ENCODE data around the gene MAGEB3. TPM values are rescaled to one million over a fixed set of nuclear protein-coding genes. Genes with fewer than 3 reads are reported as not detected.

MAGEB3 gene
- total RNA-seq, 4 donors from 2014 or later = not detected

GRCh38 chrX:30248854-30249253 is 18.4 kb downstream of the MAGEB3 start:
- WGBS, 2 donors = 69 to 71% methylated on average over 2 to 4 of the region's 4 CpGs
- no peaks in the 10 kb centered on the region for H3K4me1 ChIP-seq
- H3K27me3 ChIP-seq = no peaks in the 10 kb centered on the region
- no peak for DNase-seq
- intact Hi-C loops (cut with DNase I) = no loop called here
- no peaks in the 10 kb centered on the region for H3K36me3 ChIP-seq
- no peak overlapping the region for H3K4me3 ChIP-seq
- no peak overlapping the region for H3K27ac ChIP-seq
- TF ChIP-seq CTCF (IDR thresholded peaks at IDR 0.05) (no peak), POLR2A (IDR thresholded peaks at IDR 0.05) (no peak)
- no peaks in the 10 kb centered on the region for H3K9me3 ChIP-seq

GRCh38 chrX:30253257-30253656 is 22.8 kb downstream of the MAGEB3 start:
- Histone ChIP-seq H3K4me3 (no peak overlapping the region), H3K36me3 (no peaks in the 10 kb centered on the region), H3K27me3 (no peaks in the 10 kb centered on the region), H3K27ac (no peak overlapping the region), H3K9me3 (no peaks in the 10 kb centered on the region), H3K4me1 (no peaks in the 10 kb centered on the region)
- intact Hi-C loops (cut with DNase I) = no loop called here
- WGBS, 2 donors = 80% methylated on average over 1 of the region's 1 CpG; no CpG with 5 or more reads in 1 of the 2 donors
- no peak for DNase-seq
- no peak for TF ChIP-seq POLR2A (IDR thresholded peaks at IDR 0.05)
- TF ChIP-seq CTCF (IDR thresholded peaks at IDR 0.05) = no peak

DNA sequence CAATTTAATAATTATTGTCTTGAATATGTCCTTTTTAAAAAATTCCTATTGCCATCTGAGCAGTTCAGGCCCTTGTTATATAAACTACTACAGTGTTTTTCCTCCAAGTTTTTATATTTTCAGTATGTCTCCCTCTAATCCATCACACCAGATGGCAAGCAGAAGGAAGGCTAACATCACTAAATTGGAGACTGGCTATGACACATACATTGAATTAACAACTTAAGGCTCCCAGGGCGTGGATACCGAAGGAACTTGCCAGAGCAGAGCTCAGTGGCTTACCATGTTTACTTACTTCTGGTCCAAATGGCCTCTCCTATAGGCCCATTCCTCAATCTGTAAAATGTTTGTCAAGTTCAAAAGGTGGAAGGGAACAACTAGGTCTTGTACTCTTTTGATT is 29.5 kb downstream of the MAGEB3 start:
- intact Hi-C loops (cut with DNase I) = no loop called here
- no peaks in the 10 kb centered on the region for H3K9me3 ChIP-seq
- 38 to 43% methylated on average over 2 of the region's 2 CpGs for WGBS, 2 donors
- no peak overlapping the region for H3K4me3 ChIP-seq
- no peaks in the 10 kb centered on the region for H3K4me1 ChIP-seq
- no peak for DNase-seq
- TF ChIP-seq POLR2A (IDR thresholded peaks at IDR 0.05) = no peak
- no peak for TF ChIP-seq CTCF (IDR thresholded peaks at IDR 0.05)
- H3K27ac ChIP-seq = no peak overlapping the region
- no peaks in the 10 kb centered on the region for H3K27me3 ChIP-seq
- H3K36me3 ChIP-seq = no peaks in the 10 kb centered on the region

- Histone ChIP-seq H3K27me3 (no peaks in the 10 kb centered on the region), H3K9me3 (no peaks in the 10 kb centered on the region), H3K4me3 (no peak overlapping the region), H3K36me3 (no peaks in the 10 kb centered on the region), H3K27ac (no peak overlapping the region), H3K4me1 (no peaks in the 10 kb centered on the region)
- intact Hi-C loops (cut with DNase I) = no loop called here
- DNase-seq = no peak
- no peak for TF ChIP-seq CTCF (IDR thresholded peaks at IDR 0.05)
- TF ChIP-seq POLR2A (IDR thresholded peaks at IDR 0.05) = no peak
Measured at GRCh38 chrX:30261012-30261411, 30.6 kb downstream of the MAGEB3 start.

DNA sequence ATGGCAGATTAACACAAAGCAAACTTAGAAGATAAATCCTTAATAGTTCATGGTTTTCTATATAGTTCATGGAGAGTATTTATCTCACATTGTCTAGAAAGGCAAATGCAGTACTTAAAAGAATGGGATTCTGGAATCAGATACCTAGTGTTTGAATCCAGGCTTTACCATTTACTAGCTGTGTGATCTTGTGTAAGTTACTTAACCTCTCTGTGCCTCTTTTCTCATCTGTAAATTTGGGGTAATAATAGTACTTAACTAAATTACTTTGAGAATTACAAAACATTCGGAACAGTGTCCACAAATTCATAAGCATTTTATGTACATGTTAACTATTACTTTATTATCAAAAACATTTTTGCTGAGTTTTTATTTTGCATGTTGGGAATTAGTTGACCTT is 32.3 kb downstream of the MAGEB3 start:
- DNase-seq = no peak
- no peaks in the 10 kb centered on the region for H3K4me1 ChIP-seq
- H3K9me3 ChIP-seq = no peaks in the 10 kb centered on the region
- no peak for TF ChIP-seq POLR2A (IDR thresholded peaks at IDR 0.05)
- TF ChIP-seq CTCF (IDR thresholded peaks at IDR 0.05) = no peak
- H3K27me3 ChIP-seq = no peaks in the 10 kb centered on the region
- no peak overlapping the region for H3K4me3 ChIP-seq
- intact Hi-C loops (cut with DNase I) = no loop called here
- WGBS, 2 donors = 57 to 93% methylated on average over 1 of the region's 1 CpG
- no peaks in the 10 kb centered on the region for H3K36me3 ChIP-seq
- no peak overlapping the region for H3K27ac ChIP-seq

Data from esophagus squamous epithelium (tissue), 5 donors.